ENCODE measurements around the gene DSCAM.

- TF ChIP-seq CTCF (IDR thresholded peaks at IDR 0.05), result no peak
- no peak for TF ChIP-seq POLR2A (IDR thresholded peaks at IDR 0.05)
These were observed 658.9 kb downstream of the DSCAM start for GRCh38 chr21:40187946-40188654.
